Fibroblast of lung (primary cell): Measurements from ENCODE around the gene CILP. TPM values are rescaled to one million over a fixed set of nuclear protein-coding genes. Genes with fewer than 3 reads are reported as not detected.

Source experiments
- DNase-seq, 2 donors: peaks; one replicate each; pipeline versions ENCODE4 v3.0.0 to v3.0.0-alpha.2; 2010; ENCODE audit warnings: low read depth in 2 of 2
- H2AFZ ChIP-seq: 2 replicates; pipeline ENCODE4 v1.5.1; 2012; ENCODE audit warnings: low read length, control low read depth, inconsistent platforms
- H3K27ac ChIP-seq: 2 replicates; pipeline ENCODE4 v1.5.1; 2011; ENCODE audit warnings: low read length, control low read depth; ENCODE audit not compliant: insufficient read depth
- H3K27me3 ChIP-seq: 2 replicates; pipeline ENCODE4 v1.5.1; 2011; ENCODE audit warnings: mild to moderate bottlenecking, low read length; ENCODE audit not compliant: control insufficient read depth, insufficient read depth
- H3K36me3 ChIP-seq: 2 replicates; pipeline ENCODE4 v1.5.1; 2011; ENCODE audit warnings: low read length; ENCODE audit not compliant: control insufficient read depth, insufficient read depth
- H3K4me1 ChIP-seq: 2 replicates; pipeline ENCODE4 v1.5.1; 2011; ENCODE audit warnings: low read length; ENCODE audit not compliant: control insufficient read depth, insufficient read depth; ENCODE audit errors: extremely low read depth
- H3K4me2 ChIP-seq: 2 replicates; pipeline ENCODE4 v1.5.1; 2011; ENCODE audit warnings: low read length, control low read depth; ENCODE audit not compliant: insufficient read depth; ENCODE audit errors: extremely low read depth
- H3K4me3 ChIP-seq, 4 experiments: fragments of 200-600 bp in 1 of 4; sonication (generic) in 1 of 4; replicated peaks in 1 of 4; 2 replicates each; pipeline ENCODE4 v1.5.1; 2011 to 2016; ENCODE audit warnings: low read length in 4 of 4, low read depth in 3 of 4, mild to moderate bottlenecking in 3 of 4, control low read depth in 2 of 4, inconsistent platforms in 1 of 4, mixed read lengths in 1 of 4; ENCODE audit not compliant: insufficient read depth in 1 of 4; ENCODE audit errors: control extremely low read depth in 1 of 4
- H3K79me2 ChIP-seq: 2 replicates; pipeline ENCODE4 v1.5.1; 2012; ENCODE audit warnings: mild to moderate bottlenecking, low read length, inconsistent platforms; ENCODE audit not compliant: control insufficient read depth, insufficient read depth
- H3K9ac ChIP-seq: 2 replicates; pipeline ENCODE4 v1.5.1; 2011; ENCODE audit warnings: mild to moderate bottlenecking, low read length, control low read depth; ENCODE audit not compliant: insufficient read depth
- H3K9me3 ChIP-seq: 2 replicates; pipeline ENCODE4 v1.5.1; 2012; ENCODE audit warnings: low read depth, low read length; ENCODE audit not compliant: control insufficient read depth, insufficient read depth
- H4K20me1 ChIP-seq: 2 replicates; pipeline ENCODE4 v1.5.1; 2011; ENCODE audit warnings: low read length; ENCODE audit not compliant: control insufficient read depth, insufficient read depth; ENCODE audit errors: extremely low read depth
- CTCF ChIP-seq, 2 donors: IDR thresholded peaks in 1 of 2; conservative IDR thresholded peaks in 1 of 2; 1 replicate in 1 of 2; 2 replicates in 1 of 2; pipeline ENCODE4 v1.5.1; 2011 to 2012; ENCODE audit warnings: low read length in 2 of 2, control low read depth in 1 of 2, inconsistent platforms in 1 of 2, low read depth in 1 of 2, mild to moderate bottlenecking in 1 of 2
- EZH2 ChIP-seq: IDR thresholded peaks from 2 replicates; pipeline ENCODE4 v1.5.1; 2012; ENCODE audit warnings: low read length, control low read depth, mild to moderate bottlenecking; ENCODE audit errors: missing control alignments
- polyA plus RNA-seq, 2 donors: library from polyadenylated mRNA; depleted of rRNA in 1 of 2; stranded (reverse) in 1 of 2; unstranded in 1 of 2; fragments of >200 nt; gene quantifications; 2 replicates each; pipeline ENCODE4 v1.2.1, GENCODE V29; 2011 to 2012; ENCODE audit warnings: missing spikeins in 1 of 2
- total RNA-seq: library from RNA; depleted of rRNA; stranded (reverse); fragments of >200 nt; gene quantifications from 2 replicates; pipeline ENCODE4 v1.2.1, GENCODE V29; 2014

Gene CILP
- total and polyA plus RNA-seq, 2 donors (not counting 1 experiment from before 2014, with no cell fraction given): 0.06 to 0.17 TPM

DNA sequence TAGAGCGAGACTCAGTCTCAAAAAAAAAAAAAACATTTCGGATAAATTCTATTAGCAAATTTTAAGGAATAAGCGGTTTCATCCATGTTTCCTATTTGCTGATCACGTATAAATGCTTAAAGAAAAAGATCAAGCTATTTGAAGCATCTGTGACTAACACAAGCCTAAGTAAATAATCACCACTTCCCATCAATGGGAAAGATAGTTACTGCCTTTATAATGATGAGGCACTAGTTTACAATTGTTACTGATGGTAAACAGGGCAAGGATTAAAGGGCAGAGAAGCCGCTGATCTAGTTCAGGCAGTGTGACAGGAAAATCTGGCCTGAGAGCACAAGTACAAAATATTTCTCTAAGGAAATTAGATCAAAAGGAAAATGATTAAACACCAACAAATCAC is 39.8 kb downstream of the CILP start:
- Histone ChIP-seq H3K9ac (no peak overlapping the region), H3K79me2 (peaks cover 3% of the 10 kb centered on the region), H4K20me1 (no peaks in the 10 kb centered on the region), H3K27ac (no peak overlapping the region), H3K4me3 (no peak overlapping the region), H3K4me1 (no peaks in the 10 kb centered on the region), H3K36me3 (peaks cover 2% of the 10 kb centered on the region), H3K27me3 (no peaks in the 10 kb centered on the region), H3K4me2 (no peak overlapping the region), H2AFZ (no peak overlapping the region), H3K9me3 (no peaks in the 10 kb centered on the region)
- TF ChIP-seq CTCF (conservative IDR thresholded peaks at IDR 0.05 in 1 of 2, IDR thresholded peaks at IDR 0.05 in 1 of 2; ENCODE audit: low read depth in 1 of 2, low read length in 2 of 2) (no peak), EZH2 (no peak)
- no peak for DNase-seq

DNA sequence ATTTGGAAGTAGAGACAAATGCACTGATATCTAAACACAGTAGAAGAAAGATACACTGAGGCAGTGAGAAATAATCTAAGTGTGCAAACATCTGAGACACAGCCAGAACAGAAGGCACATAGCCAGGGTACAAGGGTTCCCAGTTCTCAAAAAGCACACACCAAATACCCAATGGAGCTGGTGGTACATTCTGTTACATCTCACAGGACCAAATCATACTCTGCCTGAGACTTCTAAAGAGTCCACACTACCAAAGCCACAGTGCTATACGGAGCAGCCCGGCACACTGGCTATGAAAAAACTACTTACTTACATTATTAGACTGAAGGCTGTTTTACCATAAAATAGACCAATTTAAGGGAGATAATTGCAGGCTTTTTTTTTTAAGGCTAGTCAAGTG is 45.4 kb downstream of the CILP start:
- Histone ChIP-seq H2AFZ (no peak overlapping the region), H4K20me1 (no peaks in the 10 kb centered on the region), H3K36me3 (no peaks in the 10 kb centered on the region), H3K79me2 (no peaks in the 10 kb centered on the region), H3K27me3 (no peaks in the 10 kb centered on the region), H3K27ac (no peak overlapping the region), H3K4me3 (no peak overlapping the region), H3K9me3 (no peaks in the 10 kb centered on the region), H3K9ac (no peak overlapping the region), H3K4me2 (no peak overlapping the region), H3K4me1 (no peaks in the 10 kb centered on the region)
- no peak for DNase-seq
- TF ChIP-seq CTCF (conservative IDR thresholded peaks at IDR 0.05 in 1 of 2, IDR thresholded peaks at IDR 0.05 in 1 of 2; ENCODE audit: low read depth in 1 of 2, low read length in 2 of 2): no peak
- TF ChIP-seq EZH2: no peak

GRCh38 chr15:65164139-65164538 is 47.1 kb downstream of the CILP start:
- Histone ChIP-seq H3K27ac (no peak overlapping the region), H3K27me3 (no peaks in the 10 kb centered on the region), H3K9me3 (no peaks in the 10 kb centered on the region), H3K4me1 (no peaks in the 10 kb centered on the region), H3K36me3 (no peaks in the 10 kb centered on the region), H3K4me2 (no peak overlapping the region), H4K20me1 (no peaks in the 10 kb centered on the region), H2AFZ (no peak overlapping the region), H3K4me3 (no peak overlapping the region), H3K9ac (no peak overlapping the region), H3K79me2 (no peaks in the 10 kb centered on the region)
- no peak for DNase-seq
- no peak for TF ChIP-seq EZH2
